LNCaP clone FGC (cell line): ENCODE measurements around the gene RABL6.

Experiments used
- DNase-seq: peaks from one replicate; pipeline ENCODE4 v3.0.0-alpha.2; 2011; ENCODE audit warnings: low read depth
- H3K4me3 ChIP-seq: 2 replicates; pipeline ENCODE4 v1.5.1; 2011; ENCODE audit warnings: mild to moderate bottlenecking, low read depth, low read length, control low read depth
- TF ChIP-seq, protein P1 (sequence below): IDR thresholded peaks from 2 replicates; pipeline ENCODE4 v1.5.1; 2012; ENCODE audit warnings: mild to moderate bottlenecking; ENCODE audit not compliant: control insufficient read depth, insufficient read depth; ENCODE audit errors: extremely low read depth

The RABL6 gene

DNA sequence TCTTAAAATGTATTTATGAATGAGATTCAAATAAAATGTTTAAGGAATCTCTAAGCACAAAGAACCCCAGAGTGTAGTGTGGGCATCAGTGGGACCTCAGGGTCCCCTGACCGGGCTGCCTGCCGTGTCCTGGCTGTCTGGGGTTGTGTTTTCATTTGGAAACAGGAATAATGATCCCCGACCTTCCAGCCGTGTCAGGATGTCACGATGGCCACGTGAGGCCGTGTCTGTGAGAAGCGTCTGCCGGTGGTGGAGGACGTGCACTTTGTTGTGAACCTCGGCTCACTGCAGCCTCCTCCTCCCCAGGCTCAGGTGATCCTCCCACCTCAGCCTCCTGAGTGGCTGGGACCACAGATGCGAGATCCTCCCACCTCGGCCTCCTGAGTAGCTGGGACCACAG, 82.9 kb downstream of the RABL6 start:
- no peak for DNase-seq
- TF ChIP-seq, protein P1, sequence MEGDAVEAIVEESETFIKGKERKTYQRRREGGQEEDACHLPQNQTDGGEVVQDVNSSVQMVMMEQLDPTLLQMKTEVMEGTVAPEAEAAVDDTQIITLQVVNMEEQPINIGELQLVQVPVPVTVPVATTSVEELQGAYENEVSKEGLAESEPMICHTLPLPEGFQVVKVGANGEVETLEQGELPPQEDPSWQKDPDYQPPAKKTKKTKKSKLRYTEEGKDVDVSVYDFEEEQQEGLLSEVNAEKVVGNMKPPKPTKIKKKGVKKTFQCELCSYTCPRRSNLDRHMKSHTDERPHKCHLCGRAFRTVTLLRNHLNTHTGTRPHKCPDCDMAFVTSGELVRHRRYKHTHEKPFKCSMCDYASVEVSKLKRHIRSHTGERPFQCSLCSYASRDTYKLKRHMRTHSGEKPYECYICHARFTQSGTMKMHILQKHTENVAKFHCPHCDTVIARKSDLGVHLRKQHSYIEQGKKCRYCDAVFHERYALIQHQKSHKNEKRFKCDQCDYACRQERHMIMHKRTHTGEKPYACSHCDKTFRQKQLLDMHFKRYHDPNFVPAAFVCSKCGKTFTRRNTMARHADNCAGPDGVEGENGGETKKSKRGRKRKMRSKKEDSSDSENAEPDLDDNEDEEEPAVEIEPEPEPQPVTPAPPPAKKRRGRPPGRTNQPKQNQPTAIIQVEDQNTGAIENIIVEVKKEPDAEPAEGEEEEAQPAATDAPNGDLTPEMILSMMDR, result no peak
- H3K4me3 ChIP-seq, result no peak overlapping the region
